SK-N-SH treated with all-trans-retinoic acid at 6 μM for 48 hours (cell line): ENCODE data around the gene KPNA1.

Experiments used
- ESRRG ChIP-seq: fragments of 250-450 bp; sonication (Bioruptor Pico); IDR thresholded peaks from 2 replicates; pipeline ENCODE4 v1.6.1; 2021; ENCODE audit warnings: mild to moderate bottlenecking
- ISL1 ChIP-seq: fragments of 250-450 bp; sonication (Bioruptor Pico); IDR thresholded peaks from 2 replicates; pipeline ENCODE4 v2.1.2; 2022; ENCODE audit warnings: mild to moderate bottlenecking, moderate library complexity
- PATZ1 ChIP-seq: fragments of 250-450 bp; sonication (Bioruptor Pico); IDR thresholded peaks from 2 replicates; pipeline ENCODE4 v1.8.0; 2020; ENCODE audit warnings: mild to moderate bottlenecking, moderate library complexity, borderline replicate concordance
- ZNF70 ChIP-seq: fragments of 450-650 bp; formaldehyde crosslinking; IDR thresholded peaks from 2 replicates; pipeline ENCODE4 v1.5.0; 2020; ENCODE audit warnings: mild to moderate bottlenecking, moderate library complexity
- ZNF8 ChIP-seq: fragments of 450-650 bp; formaldehyde crosslinking; IDR thresholded peaks from 2 replicates; pipeline ENCODE4 v1.5.0; 2020; ENCODE audit warnings: mild to moderate bottlenecking, moderate library complexity
- TF ChIP-seq, protein P1 (sequence below): fragments of 250-450 bp; sonication (Bioruptor Pico); IDR thresholded peaks from 2 replicates; pipeline ENCODE4 v1.5.1; 2020; ENCODE audit warnings: low read depth, mild to moderate bottlenecking, moderate library complexity
- TF ChIP-seq, protein P2 (sequence below): fragments of 250-450 bp; sonication (Bioruptor Pico); IDR thresholded peaks from 2 replicates; pipeline ENCODE4 v1.5.0; 2020; ENCODE audit warnings: mild to moderate bottlenecking, moderate library complexity

DNA sequence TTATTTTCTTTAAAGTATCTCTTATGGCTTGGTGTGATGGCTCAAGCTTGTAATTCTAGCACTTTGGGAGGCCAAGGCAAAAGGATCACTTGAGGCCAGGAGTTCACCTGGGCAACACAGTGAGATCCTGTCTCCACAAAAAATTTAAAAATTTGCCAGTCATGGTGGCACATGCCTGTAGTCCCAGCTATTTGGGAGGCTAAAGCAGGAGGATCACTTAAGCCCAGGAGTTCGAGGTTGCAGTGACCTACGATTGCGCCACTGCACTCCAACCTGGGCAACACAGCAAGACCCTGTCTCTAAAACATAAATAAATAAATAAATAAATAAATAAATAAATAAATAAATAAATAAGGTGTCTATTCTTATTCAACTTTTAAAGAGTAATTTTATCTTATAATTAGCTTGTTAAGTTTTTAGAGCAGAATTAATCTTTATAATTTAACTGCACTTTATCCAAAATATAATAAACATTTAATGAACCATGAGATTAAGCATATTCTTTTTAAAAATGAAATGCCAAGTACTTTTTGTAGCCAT lies 48.0 kb downstream of the KPNA1 start:
- no peak for TF ChIP-seq ZNF70
- no peak for TF ChIP-seq PATZ1 (CRISPR knock-in tag)
- no peak for TF ChIP-seq ISL1 (CRISPR knock-in tag)
- no peak for TF ChIP-seq ESRRG (CRISPR knock-in tag)
- TF ChIP-seq ZNF8 (CRISPR knock-in tag): no peak
- TF ChIP-seq, protein P1, sequence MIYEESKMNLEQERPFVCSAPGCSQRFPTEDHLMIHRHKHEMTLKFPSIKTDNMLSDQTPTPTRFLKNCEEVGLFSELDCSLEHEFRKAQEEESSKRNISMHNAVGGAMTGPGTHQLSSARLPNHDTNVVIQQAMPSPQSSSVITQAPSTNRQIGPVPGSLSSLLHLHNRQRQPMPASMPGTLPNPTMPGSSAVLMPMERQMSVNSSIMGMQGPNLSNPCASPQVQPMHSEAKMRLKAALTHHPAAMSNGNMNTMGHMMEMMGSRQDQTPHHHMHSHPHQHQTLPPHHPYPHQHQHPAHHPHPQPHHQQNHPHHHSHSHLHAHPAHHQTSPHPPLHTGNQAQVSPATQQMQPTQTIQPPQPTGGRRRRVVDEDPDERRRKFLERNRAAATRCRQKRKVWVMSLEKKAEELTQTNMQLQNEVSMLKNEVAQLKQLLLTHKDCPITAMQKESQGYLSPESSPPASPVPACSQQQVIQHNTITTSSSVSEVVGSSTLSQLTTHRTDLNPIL (CRISPR knock-in tag): no peak
- TF ChIP-seq, protein P2, sequence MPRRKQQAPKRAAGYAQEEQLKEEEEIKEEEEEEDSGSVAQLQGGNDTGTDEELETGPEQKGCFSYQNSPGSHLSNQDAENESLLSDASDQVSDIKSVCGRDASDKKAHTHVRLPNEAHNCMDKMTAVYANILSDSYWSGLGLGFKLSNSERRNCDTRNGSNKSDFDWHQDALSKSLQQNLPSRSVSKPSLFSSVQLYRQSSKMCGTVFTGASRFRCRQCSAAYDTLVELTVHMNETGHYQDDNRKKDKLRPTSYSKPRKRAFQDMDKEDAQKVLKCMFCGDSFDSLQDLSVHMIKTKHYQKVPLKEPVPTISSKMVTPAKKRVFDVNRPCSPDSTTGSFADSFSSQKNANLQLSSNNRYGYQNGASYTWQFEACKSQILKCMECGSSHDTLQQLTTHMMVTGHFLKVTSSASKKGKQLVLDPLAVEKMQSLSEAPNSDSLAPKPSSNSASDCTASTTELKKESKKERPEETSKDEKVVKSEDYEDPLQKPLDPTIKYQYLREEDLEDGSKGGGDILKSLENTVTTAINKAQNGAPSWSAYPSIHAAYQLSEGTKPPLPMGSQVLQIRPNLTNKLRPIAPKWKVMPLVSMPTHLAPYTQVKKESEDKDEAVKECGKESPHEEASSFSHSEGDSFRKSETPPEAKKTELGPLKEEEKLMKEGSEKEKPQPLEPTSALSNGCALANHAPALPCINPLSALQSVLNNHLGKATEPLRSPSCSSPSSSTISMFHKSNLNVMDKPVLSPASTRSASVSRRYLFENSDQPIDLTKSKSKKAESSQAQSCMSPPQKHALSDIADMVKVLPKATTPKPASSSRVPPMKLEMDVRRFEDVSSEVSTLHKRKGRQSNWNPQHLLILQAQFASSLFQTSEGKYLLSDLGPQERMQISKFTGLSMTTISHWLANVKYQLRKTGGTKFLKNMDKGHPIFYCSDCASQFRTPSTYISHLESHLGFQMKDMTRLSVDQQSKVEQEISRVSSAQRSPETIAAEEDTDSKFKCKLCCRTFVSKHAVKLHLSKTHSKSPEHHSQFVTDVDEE (CRISPR knock-in tag): no peak
